Brain pericyte (primary cell): Measurements from ENCODE around the gene NPBWR2.

Experiments used
- DNase-seq: peaks from one replicate; pipeline ENCODE4 v3.0.0-alpha.2; 2012; ENCODE audit warnings: low read depth, low spot score

The NPBWR2 gene

DNA sequence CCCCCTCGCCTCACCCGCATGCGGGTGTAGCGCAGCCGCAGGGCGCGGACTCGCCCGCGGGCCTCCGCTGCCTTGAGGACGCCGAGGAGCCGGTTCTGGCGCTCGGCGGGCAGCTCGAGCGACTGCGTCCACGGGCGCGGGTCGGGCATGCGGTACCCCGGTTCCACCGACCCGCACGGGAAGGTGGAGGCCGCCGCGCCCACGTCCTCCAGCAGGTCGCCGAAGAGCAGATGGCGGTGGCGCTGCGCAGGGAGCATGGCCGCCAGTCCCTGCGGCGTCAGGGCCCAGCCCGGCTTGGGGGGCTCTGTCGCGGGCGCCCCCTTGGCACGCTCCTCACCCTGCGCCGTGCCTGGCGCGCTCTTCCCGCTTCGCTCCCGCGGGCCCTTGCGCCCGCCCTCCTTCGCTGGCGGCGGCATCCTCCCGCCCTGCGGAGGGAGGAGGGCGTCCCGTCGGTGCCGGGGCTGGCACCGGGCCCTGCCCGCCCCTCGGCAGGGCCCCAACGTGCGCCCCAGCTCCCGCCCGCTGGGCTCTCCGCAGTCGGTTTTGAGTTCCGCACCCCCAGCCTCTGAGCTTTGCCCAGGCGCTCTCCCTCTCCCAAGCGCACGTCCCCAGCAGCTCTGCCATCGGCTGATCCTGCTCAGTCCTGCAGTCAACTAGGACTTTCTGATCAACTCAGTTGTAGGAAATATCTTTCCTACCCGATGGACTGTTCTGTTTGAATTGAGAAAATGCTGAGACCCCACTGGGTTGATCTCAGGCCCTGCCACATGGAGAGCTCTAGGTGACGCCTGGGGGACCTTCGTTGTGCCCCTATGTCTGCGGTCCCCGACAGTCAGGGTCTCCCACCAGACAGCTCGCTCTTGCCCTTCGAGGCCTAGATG is 23.3 kb downstream of the NPBWR2 start, which contains the start of gene LKAAEAR1:
Gene LKAAEAR1, minus strand, starts transcription at position 595 of the 881 bp plus-strand sequence. Its CDS starts 179 bp downstream, at position 416.
- no peak for DNase-seq

DNA sequence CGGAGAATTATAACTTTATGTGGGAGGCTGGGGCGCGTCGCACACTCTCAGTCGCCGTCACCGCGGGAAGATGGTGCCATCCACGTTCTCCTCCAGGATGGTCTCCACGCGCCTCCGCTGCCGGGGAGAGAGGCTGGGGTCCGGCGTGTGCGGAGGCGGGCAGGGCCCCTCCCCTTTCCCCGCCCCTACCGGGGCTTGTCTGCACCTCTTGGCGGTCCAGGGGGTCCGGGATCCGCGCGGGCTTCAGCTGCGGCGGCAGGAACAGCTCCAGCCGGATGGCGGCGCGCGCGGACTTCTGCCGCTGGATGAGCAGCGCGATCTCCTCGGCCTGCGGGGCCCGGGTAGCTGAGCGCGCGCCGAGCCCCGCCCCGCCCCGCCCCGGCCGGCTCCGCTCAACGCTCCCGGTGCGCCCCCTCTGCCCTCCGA is 24.0 kb downstream of the NPBWR2 start:
- no peak for DNase-seq

DNA sequence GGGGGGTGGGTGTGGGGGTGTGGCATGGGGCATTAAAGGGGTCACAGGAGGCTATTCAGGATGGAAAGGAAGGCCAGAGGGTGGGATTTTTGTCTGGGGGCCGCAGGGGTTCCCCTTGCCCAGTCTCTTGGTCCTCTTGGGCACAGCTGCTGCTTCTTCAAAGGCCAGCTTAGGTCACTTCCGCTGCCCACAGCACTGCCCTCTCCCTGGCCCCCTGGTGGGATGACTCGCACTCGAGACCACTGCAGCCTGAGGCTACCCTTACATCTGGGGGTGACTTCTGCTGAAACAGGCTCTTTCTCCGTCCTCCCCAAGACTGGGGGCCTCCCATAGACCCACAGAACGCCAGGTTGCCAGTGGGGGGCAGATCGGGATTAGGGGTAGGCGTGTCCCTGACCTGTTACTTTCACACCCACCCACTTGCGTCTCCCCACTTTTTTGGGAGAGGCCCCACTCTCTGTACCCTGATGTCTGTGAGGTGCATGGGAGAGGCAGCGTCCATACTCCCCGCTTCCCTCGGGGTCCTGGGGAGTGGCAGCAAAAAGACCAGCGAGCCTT is 24.5 kb downstream of the NPBWR2 start:
- no peak for DNase-seq

DNA sequence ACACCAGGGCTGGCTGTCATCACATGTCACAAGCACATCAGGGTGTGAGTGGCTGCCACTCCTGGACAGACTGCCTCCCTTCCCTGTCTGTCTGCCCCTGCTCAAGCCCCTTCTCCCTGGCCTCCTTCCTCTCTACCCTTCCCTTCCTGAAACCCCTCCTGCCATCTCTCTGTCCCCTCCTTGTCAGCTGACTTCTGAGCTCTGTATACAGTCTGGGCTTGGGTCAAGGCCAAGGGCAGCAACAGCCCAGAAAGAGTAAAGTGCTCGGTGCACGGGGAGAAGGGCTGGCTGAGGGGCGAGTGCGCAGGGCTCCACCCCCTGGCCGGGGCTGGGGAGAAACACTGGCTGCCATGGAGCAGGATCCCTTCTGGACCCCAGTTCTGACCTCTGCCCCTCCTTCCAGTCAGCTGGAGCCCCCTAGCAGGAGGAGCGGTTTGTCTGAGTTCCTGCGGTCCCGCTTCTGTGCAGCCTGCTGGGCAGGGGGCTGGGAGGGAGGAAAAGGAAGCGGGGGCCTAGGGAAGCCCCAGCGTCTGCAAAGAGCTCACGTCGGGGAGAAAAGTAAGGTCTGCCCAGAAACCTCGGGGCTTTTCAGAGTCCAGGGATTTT is 25.1 kb downstream of the NPBWR2 start:
- DNase-seq, result no peak

DNA sequence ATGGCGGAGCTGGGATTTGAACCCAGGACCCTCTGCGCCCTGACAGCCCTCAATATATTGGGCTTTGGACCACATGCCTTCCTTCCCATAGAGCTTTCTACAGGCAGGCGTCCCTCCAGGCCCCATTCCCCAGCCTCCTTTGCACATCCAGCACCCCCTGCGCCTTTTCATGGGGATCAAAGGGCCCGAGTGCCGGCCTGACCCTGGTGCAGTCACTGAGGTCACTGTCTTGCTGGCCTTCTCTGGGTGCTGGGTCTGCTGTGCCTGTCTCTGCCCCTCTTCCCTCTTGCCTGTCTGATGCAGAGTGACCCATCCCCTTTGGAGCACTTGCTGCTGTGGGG is 25.8 kb downstream of the NPBWR2 start:
- DNase-seq, result no peak

DNA sequence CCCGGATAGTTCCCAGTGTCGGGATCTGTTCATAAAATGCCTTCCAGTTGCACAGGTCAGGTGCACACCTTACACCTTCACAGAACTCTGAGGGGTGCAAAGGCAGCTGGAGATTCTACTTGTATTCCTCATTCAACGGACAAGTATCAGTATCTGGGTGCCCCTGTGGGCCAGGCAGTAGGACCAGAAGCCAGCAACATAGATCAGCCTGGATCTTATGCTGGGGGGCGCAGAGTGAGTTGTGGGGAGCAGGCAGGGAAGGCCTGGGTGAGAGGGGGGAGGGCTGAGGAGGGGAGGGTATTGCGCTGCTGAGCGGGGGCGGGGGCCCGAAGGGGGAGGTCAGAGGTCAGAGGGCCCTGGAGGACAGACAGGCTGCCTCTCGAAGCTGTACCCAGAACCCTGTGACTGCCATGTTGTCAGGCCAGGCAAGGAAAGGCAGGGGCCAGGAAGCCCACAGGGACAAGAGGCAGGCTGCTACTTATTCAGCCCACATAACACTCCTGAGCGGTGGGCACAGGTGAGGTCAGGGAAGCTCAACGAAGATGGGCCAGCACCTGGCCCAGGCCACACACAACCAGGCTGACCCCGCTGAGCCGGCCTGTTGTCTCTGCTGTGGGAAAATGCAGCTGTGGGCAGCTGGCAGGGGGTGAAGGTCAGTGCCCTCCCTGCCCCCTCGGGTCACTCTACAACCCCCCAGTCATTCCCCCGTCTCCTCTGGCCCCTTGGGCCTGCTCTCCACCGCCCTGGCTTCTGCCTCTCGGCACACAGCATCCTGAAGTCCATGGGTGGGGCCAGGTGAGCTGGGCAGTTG is 26.3 kb downstream of the NPBWR2 start:
- DNase-seq, result no peak

DNA sequence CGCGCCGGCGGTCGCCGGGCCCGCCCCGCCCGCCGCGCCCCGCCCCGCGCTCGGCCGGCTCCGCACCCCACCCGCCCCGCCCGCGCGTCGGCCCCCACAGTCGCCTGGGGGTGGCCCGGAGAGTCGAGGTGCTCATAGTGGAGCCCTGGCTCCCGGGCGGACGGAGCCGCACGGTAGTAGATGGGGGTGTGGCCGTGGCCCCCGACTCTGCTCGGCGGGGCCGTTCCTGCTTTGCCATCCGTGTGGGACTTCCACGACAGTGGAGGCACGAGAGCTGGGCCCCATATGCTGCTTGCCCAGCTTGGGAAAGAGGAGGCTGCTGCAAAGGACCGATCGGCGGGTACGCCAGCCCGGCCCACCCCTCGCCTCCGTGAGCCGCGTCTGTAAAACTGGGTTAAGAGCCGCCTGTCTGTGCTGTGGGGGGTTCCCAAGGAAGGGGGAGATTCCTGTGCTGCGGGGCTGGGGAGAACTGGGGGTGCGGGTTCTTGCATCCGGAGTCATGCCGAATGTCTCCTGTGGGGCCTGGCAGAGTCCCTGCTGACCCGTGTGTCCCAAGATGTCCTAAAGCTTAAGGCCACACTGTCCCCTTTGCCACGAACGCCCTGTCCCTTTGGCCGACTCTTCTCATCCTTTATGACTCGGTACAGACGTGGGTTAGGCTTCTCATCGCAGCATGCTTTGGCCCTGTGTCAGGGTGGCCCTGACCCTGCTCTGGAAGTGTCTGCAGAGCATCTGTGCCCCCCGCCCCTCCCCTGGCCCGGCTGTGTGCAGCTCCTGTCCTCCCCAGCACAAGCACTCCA is 27.2 kb downstream of the NPBWR2 start, which contains the start of gene OPRL1:
Gene OPRL1, plus strand, starts transcription at position 70 of the 800 bp plus-strand sequence. CDS start 12,639 bp downstream, outside the sequence.
- no peak for DNase-seq

DNA sequence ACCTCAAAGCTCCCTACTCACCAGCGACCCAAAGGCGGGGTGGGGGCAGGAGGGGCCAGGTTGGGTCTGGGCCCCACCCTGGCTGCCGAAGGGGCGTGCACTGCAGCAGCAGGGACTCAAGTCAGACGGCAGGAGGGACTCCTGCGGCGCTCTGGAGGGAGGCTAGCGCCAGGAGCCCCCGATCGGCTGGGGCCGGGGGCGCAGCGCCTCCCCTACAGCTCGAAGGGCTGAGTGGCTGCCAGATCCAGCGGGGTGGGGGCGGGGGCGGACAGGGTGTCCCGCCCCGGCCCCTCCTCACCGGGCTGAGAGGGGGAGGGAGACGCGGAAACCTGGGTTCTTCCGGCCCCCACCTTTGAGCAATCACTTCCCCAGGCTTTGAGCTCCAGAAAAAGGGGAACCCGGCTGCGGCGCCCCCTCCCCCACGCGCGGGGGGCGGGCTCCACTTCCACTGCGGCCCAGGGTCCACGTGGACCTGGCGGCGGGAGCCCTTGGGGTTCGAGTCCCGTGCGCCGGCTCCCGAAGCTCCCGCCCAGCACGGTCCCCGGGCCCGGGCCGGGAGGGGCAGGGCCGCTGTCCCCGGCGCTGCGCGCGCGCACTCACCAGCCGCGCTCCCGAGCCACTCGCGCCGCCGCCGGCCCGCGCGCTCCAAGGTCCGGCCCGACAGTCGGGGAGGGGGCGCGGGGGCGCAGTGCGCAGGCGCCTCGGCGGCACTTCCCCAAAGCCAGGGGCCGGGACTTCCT is 27.9 kb downstream of the NPBWR2 start, which contains the start of gene RGS19:
Gene RGS19, minus strand, starts transcription at position 246 of the 740 bp plus-strand sequence. CDS start 2,632 bp downstream, outside the sequence.
- DNase-seq, result no peak

DNA sequence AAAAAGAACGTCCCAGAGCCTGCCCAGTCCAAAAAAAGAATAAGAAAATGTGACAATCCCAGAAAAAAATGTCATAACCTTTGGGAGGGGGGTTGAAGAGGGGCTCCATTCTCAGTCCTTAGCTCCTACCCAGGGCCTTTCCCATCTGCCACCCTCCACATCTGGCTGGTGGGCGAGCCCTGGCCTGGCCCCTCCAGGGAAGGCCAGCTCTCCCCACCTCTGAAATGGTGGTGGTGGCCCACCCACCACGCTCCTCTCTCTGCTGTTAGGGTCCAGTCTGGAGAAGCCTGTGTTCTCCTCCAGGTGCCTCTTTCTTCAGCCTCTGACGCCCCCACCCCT is 28.5 kb downstream of the NPBWR2 start:
- no peak for DNase-seq

DNA sequence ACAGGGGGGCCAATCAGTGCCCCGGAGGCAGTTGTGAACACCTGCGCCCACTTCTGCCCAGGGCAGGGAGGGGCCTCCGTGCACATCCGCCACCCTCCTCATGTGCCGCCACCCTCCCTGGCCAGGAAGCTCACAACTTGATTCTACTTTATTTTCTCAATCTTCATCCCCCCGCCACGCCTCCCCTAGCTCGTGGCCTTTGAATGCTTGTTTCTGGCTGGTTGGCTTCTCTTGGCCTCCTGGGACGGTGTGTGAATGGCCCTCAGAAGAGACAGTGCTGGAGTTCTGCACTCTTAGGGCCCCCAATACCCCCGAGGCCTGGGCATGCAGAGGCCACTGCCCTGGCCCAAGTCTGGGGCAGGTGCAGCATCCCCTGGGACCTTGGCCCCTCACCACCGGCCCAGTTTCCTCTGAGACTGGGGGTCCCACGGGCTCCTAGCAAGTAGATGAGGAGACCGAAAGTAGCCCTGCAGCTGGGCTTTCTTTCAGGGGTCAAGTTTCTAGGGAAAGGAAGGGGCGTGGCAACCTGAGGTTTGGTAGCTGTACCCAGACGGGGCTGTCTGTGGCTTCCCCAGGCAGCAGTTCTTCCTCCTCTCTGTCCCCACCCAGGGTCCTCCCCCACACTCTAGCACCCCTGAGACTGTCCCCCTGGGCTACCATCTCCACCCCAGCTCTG is 29.4 kb downstream of the NPBWR2 start:
- no peak for DNase-seq

DNA sequence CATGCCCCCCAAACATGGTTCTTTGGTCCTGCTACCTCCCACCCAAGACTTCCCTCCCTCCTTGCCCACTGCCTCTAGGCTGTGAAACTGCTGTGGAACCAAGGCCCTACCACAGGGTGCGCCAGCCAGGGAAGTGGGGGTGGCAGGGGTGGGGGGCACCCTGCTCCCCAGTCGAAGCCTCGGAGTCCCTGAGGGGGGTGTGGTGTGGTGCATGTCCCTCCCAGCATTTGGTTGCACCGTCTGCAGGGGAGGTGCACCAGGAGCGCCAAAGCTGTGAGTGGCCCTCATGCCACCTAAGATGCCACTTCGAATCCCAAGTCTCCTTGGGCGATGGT is 29.9 kb downstream of the NPBWR2 start:
- no peak for DNase-seq

DNA sequence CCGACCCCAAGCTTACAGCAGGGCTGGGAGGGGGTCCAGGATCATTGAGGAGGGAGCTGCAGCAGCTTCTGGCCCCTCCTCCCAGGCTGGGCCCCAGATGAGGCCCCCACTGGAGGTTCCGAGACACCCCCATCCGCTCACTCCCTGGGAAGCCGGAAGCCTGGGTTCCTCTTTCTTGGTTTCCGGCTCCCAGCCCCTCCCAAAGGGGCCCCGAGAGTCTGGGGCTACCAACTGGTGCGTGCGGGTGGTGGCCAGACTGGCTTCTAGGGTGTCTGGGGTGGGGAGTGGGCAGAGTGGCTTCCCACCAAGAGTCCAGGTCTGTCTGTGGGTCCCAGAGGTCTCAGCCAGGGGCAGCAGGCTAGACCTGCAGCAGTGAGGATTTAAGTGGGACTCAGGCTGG is 30.3 kb downstream of the NPBWR2 start:
- DNase-seq, result no peak

DNA sequence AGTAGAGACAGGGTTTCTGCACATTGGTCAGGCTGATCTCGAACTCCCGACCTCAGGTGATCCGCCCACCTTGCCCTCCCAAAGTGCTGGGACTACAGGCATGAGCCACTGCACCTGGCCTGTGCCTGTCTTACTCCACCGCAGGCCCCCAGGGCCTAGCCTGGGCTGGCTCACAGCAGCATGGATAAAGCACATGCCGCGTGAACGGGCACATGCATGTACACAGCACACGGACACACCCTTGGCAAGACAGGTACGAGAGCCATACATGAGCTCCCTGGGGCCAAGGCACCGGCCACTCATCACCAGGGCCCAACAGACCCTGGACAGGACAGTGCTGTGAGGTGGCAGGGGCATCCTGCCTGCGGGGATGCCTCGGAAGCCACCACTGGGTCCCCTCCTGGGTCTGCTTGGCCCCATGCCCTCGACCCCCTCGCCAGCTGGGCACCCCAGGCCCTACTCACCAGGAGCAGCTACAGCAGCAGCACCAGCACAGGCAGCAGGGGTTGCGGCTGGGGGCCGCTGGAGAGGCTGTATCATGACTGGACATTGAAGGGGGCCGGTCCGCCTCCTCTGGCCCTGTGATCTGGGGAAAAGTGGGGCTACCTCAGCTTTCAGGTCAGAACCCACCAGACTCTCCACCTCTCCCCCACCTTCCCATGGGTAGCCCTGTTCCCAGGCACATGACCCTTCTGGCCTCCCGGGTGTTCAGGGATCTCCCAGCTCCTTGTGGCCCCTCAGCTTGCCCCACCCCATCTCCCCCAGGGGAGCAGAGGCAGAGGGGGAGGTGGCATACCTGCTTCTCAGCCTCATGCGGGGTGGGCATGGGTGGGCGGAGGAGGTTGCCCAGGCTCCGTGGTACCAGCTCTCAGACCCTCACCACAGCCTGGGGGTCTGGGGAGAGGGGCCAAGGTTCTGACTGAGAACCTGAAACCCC is 31.0 kb downstream of the NPBWR2 start:
- DNase-seq, result no peak

DNA sequence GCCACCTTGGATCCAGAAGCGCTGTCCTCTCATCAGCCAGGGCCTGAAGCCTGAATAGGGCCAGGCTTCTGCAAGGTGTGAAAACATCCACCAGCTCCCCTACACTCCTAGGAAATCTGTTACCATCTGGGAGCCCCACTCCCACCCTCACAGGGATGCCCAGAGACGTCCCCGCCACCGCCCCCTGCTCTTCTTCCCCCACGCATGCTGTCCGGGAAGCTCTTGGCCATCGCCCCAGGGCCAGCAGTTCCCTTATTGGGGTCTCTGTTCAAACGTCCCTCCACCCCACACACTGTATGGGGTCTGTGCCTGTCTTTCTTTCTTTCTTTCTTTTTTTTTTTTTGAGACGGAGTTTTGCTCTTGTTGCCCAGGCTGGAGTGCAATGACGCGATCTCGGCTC is 31.8 kb downstream of the NPBWR2 start:
- DNase-seq, result no peak

DNA sequence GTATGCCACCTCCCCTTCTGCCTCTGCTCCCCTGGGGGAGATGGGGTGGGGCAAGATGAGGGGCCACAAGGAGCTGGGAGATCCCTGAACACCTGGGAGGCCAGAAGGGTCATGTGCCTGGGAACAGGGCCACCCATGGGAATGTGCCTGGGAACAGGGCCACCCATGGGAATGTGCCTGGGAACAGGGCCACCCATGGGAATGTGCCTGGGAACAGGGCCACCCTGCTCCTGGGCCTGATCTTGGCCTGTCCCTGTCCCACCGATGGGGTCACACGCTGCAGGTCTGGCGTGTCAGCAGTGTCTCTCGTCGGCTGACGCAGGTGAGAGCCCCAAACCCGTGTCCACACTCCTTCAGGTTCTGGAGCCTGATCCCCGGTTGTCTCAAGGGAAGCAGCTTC is 32.4 kb downstream of the NPBWR2 start:
- DNase-seq, result no peak

DNA sequence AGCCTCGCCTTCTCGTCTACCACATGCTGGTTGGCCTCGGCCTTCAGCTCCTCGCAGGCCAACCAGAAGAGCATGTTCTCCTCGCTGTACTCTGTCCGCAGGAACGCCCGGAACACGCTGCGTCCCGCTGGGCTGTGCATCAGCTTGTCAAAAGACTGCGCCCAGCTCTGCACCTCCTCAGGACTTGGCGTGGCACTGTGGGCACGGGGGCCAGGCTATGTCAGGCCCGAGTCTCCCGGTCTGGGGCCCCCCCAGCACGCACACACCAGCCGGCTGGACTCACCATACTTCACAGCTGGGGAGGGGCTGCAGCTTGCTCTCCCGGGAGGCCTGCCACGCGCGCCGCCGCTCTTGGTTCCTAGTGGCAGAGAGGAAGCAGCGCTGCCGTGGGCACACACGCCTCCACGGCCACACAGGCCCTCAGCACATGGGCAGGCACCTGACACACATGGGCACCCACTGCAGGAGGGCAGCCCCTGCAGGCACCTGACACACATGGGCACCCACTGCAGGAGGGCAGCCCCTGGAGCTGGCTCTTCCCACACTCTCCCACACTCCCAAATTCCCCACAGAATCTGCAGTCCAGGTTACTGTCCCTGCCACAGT is 33.1 kb downstream of the NPBWR2 start:
- DNase-seq, result no peak

DNA sequence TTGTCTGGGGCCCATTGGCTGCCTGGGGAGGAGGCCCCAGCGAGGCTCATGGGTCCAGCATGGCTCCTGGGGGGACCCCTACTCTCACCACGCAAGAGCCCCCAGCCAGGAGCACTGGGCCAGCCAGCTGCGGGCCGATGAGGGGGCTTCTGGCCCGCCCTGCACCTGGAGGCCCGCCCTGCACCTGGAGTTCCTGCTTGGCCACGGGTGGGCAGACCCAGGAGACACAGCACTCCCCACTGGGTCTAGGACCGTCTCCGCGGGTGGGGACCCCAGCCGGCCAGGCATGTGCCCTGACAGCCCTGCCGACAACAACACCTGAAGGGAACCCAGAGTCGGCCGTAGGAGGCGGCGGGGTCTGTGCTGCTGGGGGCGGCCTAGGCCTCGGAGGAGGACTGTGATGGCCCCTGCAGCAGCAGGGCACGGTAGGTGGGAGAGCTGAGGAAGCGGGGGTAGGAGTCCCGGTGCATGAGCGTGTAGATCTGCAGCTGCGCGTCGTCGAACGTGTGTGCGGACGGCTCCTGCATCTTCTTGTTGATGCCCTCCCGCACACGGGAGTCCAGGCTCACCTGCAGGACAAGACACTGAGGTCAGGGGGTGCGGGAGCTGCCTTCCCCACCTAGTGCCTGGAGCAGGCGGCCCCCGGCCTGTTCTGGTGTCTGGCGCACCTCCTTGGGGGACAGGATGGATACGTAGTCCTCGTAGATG is 33.7 kb downstream of the NPBWR2 start:
- DNase-seq, result no peak
